ENCODE data around the gene NTF3. TPM values are rescaled to one million over a fixed set of nuclear protein-coding genes. Genes with fewer than 3 reads are reported as not detected.

The NTF3 gene
- total RNA-seq, 2 donors from 2014 or later, result 0.63 to 0.67 TPM

DNA sequence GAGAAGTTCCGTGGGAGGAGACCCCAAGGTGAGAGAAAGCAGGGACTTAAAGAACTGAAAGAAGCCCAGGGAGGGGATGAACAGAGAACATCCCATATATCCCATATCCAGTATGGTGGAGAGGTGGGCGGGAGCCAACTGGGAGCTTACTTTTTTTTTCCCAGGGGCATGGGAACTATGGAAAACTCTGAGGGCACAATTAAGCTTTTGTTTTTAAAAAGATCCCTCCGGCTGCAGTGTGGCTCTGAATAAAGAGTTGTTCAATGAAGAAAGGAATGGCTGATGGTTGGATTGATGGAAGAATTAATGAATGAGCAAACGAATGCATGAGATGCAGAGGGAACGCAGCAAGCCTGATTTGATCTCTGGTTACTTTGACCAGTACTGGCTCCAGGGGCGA is 12.6 kb downstream of the NTF3 start:
- H3K27me3 ChIP-seq, result no peaks in the 10 kb centered on the region
- no peak for DNase-seq (ENCODE audit: low spot score)
- no peaks in the 10 kb centered on the region for H3K4me1 ChIP-seq
- no peaks in the 10 kb centered on the region for H3K36me3 ChIP-seq
- H3K9me3 ChIP-seq, result no peaks in the 10 kb centered on the region
- no peak overlapping the region for H3K4me3 ChIP-seq
- no peak for TF ChIP-seq CTCF (IDR thresholded peaks at IDR 0.05)
- H3K27ac ChIP-seq, result no peak overlapping the region

DNA sequence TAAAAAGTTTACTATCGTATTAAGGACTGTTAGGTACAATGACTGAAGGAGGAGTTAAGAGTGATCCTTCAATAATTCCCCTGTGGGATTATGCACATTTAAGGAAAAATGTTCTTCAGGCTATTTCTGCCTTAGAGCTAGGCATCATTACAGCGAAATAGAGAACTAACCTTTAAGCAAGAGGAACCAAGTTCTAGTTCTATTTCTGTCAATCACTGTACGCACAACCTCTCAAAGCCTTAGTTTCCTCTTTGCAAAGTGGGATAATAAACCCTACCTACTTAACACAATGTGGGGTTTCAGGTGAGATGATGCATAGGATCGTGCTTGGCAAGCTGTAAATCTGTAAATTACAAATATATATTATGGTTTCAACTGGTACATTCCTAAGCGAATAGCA is 15.4 kb downstream of the NTF3 start:
- no peaks in the 10 kb centered on the region for H3K27me3 ChIP-seq
- no peak for DNase-seq (ENCODE audit: low spot score)
- no peak overlapping the region for H3K27ac ChIP-seq
- no peak overlapping the region for H3K4me3 ChIP-seq
- H3K9me3 ChIP-seq, result no peaks in the 10 kb centered on the region
- no peaks in the 10 kb centered on the region for H3K4me1 ChIP-seq
- TF ChIP-seq CTCF (IDR thresholded peaks at IDR 0.05), result no peak
- H3K36me3 ChIP-seq, result no peaks in the 10 kb centered on the region

- no peaks in the 10 kb centered on the region for H3K27me3 ChIP-seq
- no peak for TF ChIP-seq CTCF (IDR thresholded peaks at IDR 0.05)
- no peak overlapping the region for H3K4me3 ChIP-seq
- H3K4me1 ChIP-seq, result peaks cover 0 to 1% of the 10 kb centered on the region in 2 donors
- H3K36me3 ChIP-seq, result no peaks in the 10 kb centered on the region
- no peak for DNase-seq (ENCODE audit: low spot score)
- H3K9me3 ChIP-seq, result no peaks in the 10 kb centered on the region
- no peak overlapping the region for H3K27ac ChIP-seq
These were observed 19.3 kb downstream of the NTF3 start for GRCh38 chr12:5451251-5451650.

DNA sequence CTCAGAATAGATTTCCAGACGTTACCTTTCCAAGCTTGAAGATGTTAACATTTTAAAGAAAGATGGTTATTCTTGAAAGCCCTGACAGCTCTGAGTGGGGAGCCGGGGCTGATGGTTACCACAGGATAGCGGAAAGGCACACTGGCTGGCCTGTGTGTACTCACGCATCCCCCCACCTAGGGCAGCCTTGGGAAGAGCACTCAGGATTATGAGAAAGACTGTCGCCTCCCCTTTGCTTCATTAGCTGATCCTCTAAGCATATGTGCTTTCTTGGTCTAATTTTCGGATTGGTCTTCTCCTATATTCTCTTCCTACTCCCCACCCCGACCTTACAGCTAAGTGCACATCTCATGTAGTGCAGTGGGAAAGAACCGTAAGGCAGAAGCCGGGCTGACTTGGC is 20.7 kb downstream of the NTF3 start:
- H3K4me1 ChIP-seq, result peaks cover 0 to 10% of the 10 kb centered on the region in 2 donors
- H3K27ac ChIP-seq, result no peak overlapping the region
- no peak for DNase-seq (ENCODE audit: low spot score)
- H3K27me3 ChIP-seq, result no peaks in the 10 kb centered on the region
- H3K9me3 ChIP-seq, result no peaks in the 10 kb centered on the region
- H3K4me3 ChIP-seq, result no peak overlapping the region
- TF ChIP-seq CTCF (IDR thresholded peaks at IDR 0.05), result no peak
- H3K36me3 ChIP-seq, result no peaks in the 10 kb centered on the region

GRCh38 chr12:5453466-5453865 is 21.6 kb downstream of the NTF3 start:
- Histone ChIP-seq H3K27ac (no peak overlapping the region), H3K27me3 (no peaks in the 10 kb centered on the region), H3K36me3 (no peaks in the 10 kb centered on the region), H3K4me1 (peaks cover 0 to 10% of the 10 kb centered on the region in 2 donors), H3K9me3 (no peaks in the 10 kb centered on the region), H3K4me3 (no peak overlapping the region)
- no peak for DNase-seq (ENCODE audit: low spot score)
- TF ChIP-seq CTCF (IDR thresholded peaks at IDR 0.05), result no peak

DNA sequence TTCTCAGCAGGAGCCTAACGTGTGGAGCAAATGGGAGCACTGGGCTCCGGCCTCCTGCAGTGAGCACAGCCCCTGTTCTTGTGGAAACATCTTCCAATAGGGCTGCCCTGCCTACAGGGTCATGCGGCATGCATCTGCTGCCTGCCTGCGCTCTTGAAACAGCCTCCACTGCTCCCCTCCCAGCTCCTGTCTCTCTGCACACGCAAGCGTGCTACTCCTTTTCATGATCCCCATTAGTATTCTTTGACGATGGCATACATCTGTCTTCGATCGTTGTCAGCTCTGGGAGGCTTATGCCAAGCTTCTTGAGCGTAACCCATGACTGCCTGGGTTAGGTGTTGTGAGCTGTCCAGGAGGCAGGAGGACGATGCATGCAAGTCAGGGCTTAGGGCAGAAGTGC is 23.1 kb downstream of the NTF3 start:
- no peak for TF ChIP-seq CTCF (IDR thresholded peaks at IDR 0.05)
- no peak overlapping the region for H3K4me3 ChIP-seq
- DNase-seq (ENCODE audit: low spot score), result no peak
- no peaks in the 10 kb centered on the region for H3K36me3 ChIP-seq
- H3K9me3 ChIP-seq, result no peaks in the 10 kb centered on the region
- no peaks in the 10 kb centered on the region for H3K27me3 ChIP-seq
- peaks cover 0 to 17% of the 10 kb centered on the region in 2 donors for H3K4me1 ChIP-seq
- no peak overlapping the region for H3K27ac ChIP-seq
